Keratinocyte (primary cell): ENCODE measurements around the gene EHMT1.

Experiments
- EZH2 ChIP-seq: IDR thresholded peaks from one replicate; pipeline ENCODE4 v1.6.1; 2012; ENCODE audit warnings: inconsistent platforms, mild to moderate bottlenecking, low read length, moderate library complexity
- TF ChIP-seq, protein P1 (sequence below), 3 experiments: IDR thresholded peaks in 1 of 3; conservative IDR thresholded peaks in 1 of 3; optimal IDR thresholded peaks in 1 of 3; 2 replicates in 2 of 3; 3 replicates in 1 of 3; pipeline versions ENCODE3 to v1.5.1; 2011; ENCODE audit warnings: low read length in 3 of 3, mild to moderate bottlenecking in 3 of 3, moderate library complexity in 2 of 3, control low read depth in 1 of 3, inconsistent platforms in 1 of 3; ENCODE audit not compliant: insufficient read depth in 2 of 3; ENCODE audit errors: extremely low read depth in 1 of 3

DNA sequence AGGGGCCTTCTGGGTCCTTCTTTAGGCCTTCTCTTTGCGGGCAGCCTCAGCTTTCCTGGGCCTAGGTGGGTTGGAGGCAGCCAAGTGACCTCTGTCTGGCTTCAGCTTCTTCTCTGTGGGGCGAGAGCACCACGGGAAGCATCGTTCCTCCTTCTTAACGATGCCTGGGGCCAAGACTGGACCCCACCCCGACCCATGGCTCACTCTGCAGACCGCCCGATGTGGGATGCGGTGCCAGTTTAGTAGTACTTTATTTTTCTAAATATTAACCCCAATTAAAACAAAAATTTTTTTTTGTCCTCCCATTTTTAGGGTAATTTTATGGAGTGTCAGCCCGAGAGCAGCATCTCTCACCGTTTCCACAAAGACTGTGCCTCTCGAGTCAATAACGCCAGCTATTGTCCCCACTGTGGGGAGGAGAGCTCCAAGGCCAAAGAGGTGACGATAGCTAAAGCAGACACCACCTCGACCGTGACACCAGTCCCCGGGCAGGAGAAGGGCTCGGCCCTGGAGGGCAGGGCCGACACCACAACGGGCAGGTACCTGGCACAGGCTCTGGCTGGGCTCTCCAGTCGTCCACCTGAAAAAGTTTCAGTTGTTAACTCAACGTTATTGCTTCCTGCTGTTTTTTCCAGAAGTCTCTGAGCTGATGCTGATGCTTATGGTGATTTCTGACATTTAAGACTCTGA, 157.6 kb downstream of the EHMT1 start:
- TF ChIP-seq, protein P1, sequence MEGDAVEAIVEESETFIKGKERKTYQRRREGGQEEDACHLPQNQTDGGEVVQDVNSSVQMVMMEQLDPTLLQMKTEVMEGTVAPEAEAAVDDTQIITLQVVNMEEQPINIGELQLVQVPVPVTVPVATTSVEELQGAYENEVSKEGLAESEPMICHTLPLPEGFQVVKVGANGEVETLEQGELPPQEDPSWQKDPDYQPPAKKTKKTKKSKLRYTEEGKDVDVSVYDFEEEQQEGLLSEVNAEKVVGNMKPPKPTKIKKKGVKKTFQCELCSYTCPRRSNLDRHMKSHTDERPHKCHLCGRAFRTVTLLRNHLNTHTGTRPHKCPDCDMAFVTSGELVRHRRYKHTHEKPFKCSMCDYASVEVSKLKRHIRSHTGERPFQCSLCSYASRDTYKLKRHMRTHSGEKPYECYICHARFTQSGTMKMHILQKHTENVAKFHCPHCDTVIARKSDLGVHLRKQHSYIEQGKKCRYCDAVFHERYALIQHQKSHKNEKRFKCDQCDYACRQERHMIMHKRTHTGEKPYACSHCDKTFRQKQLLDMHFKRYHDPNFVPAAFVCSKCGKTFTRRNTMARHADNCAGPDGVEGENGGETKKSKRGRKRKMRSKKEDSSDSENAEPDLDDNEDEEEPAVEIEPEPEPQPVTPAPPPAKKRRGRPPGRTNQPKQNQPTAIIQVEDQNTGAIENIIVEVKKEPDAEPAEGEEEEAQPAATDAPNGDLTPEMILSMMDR (optimal IDR thresholded peaks at IDR 0.05 in 1 of 3, IDR thresholded peaks at IDR 0.05 in 1 of 3, conservative IDR thresholded peaks at IDR 0.05 in 1 of 3; ENCODE audit: extremely low read depth in 1 of 3, insufficient read depth in 2 of 3, low read length in 3 of 3): no peak
- no peak for TF ChIP-seq EZH2
